Fibroblast of pulmonary artery (primary cell): Measurements from ENCODE around the gene TKFC.

ENCODE experiments used
- DNase-seq: peaks from one replicate; pipeline ENCODE4 v3.0.0-alpha.2; 2010; ENCODE audit warnings: low read depth
- H3K4me3 ChIP-seq: replicated peaks from 2 replicates; pipeline ENCODE4 v1.5.1; 2011; ENCODE audit warnings: low read depth, mild to moderate bottlenecking, control low read depth, low read length, moderate library complexity
- CTCF ChIP-seq: IDR thresholded peaks from 2 replicates; pipeline ENCODE4 v1.5.1; 2011; ENCODE audit warnings: mild to moderate bottlenecking, control low read depth, low read length, inconsistent platforms; ENCODE audit errors: missing control alignments

TKFC gene

GRCh38 chr11:61345954-61346843 is 13.2 kb downstream of the TKFC start:
- DNase-seq, result no peak
- no peak for TF ChIP-seq CTCF
- no peak overlapping the region for H3K4me3 ChIP-seq

GRCh38 chr11:61347916-61348461 is 15.0 kb downstream of the TKFC start:
- H3K4me3 ChIP-seq, result no peak overlapping the region
- peak; percentile 90 for DNase-seq
- no peak for TF ChIP-seq CTCF

DNA sequence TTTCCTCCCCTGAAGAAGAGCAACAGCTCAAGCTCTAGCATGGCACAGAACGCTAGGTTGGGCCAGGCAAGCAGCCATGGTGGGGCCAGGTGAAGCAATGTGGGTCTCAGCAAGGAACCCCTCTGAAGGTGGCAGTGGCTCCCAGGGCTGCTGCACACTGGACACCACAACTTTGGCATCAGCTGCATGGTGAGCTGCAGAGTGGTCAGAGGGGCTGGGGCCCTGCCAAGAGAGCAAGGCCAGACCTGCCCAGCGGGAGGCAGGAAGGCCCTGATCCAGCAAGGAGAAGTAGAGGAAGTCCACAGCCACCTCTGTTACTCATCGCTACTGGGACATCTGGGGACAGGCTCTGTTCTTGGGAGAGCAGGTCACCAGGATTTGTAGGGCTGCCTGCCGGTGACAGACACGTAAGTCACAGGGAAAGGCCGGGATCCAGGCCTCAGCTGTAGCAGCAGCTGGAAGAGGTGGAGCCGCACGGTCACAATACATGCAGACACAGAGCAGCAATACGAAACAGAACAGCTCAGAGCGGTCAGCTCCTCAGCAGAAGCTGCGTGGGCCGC is 16.2 kb downstream of the TKFC start:
- DNase-seq, result no peak
- no peak for TF ChIP-seq CTCF
- no peak overlapping the region for H3K4me3 ChIP-seq

GRCh38 chr11:61349916-61350315 is 16.9 kb downstream of the TKFC start:
- H3K4me3 ChIP-seq, result no peak overlapping the region
- no peak for TF ChIP-seq CTCF
- DNase-seq, result no peak

DNA sequence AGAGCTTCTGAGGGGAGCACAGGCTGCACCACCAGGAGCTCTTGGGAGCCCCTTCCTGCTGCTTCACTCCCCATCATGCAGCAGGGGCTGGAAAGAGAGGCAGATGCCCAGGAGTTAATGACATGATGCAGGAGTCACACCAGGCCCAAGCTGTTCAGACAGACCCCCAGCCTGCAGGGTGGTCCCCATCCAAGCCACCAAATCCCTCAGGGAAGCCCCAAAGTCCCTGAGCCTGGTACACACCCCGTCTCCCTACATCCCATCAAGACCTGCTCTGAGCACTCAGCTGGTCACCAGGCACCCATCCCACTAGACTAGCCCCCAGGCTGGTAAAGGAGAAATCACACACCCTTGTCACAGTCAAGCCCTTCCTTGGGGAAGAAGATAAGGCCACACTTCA is 17.3 kb downstream of the TKFC start:
- TF ChIP-seq CTCF, result no peak
- no peak overlapping the region for H3K4me3 ChIP-seq
- no peak for DNase-seq

DNA sequence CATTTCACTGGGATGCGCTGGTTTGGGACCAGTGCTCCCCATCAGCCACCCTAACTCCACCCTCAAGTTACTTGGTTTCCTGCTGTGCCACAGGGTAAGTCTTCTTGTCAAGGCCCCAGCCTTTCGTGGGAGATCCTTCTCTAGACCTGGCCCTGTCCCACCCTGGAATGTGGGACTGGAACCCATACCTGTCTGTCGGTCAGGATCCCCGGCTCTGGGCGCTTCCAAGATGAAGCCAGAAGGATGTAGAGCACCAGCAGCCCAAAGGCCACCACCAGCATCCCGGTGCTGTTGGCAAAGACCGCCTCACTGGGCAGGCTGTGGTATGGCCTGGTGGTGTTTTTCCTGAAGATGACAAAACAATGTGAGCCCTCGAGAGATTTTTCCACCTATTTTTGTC is 17.8 kb downstream of the TKFC start:
- no peak overlapping the region for H3K4me3 ChIP-seq
- TF ChIP-seq CTCF, result no peak
- DNase-seq, result no peak
